HepG2 (cell line): ENCODE results near the gene UQCRC2. TPM values are rescaled to one million over a fixed set of nuclear protein-coding genes. Genes with fewer than 3 reads are reported as not detected.

Source experiments
- GATAD2A ChIP-seq: IDR thresholded peaks from 2 replicates; pipeline ENCODE4 v1.6.1; 2016
- HMGA1 ChIP-seq: sonication (generic); formaldehyde crosslinking; conservative IDR thresholded peaks from 2 replicates; pipeline ENCODE4 v1.4.0; 2020; ENCODE audit warnings: missing genetic modification reagents
- HNF4G ChIP-seq, 2 experiments: sonication (generic) in 1 of 2; formaldehyde crosslinking in 1 of 2; IDR thresholded peaks; 2 replicates each; pipeline versions ENCODE4 v1.4.0 to v1.6.1; 2011 to 2020; ENCODE audit warnings: borderline replicate concordance in 2 of 2, low read depth in 2 of 2, mild to moderate bottlenecking in 2 of 2, low read length in 1 of 2, missing genetic modification reagents in 1 of 2, moderate library complexity in 1 of 2
- NR2F6 ChIP-seq, 2 experiments: IDR thresholded peaks; 2 replicates each; pipeline ENCODE4 v1.6.1; 2016; ENCODE audit warnings: antibody characterized with exemption in 1 of 2, mild to moderate bottlenecking in 1 of 2
- PHF8 ChIP-seq: sonication (generic); formaldehyde crosslinking; IDR thresholded peaks from 2 replicates; pipeline ENCODE4 v1.5.0; 2020; ENCODE audit warnings: missing genetic modification reagents
- RFXANK ChIP-seq: IDR thresholded peaks from 2 replicates; pipeline ENCODE4 v1.6.1; 2016
- SRF ChIP-seq: IDR thresholded peaks from 2 replicates; pipeline ENCODE4 v1.6.1; 2011; ENCODE audit warnings: mild to moderate bottlenecking, low read depth, low read length, moderate library complexity
- SRY ChIP-seq: sonication (generic); formaldehyde crosslinking; IDR thresholded peaks from 2 replicates; pipeline ENCODE4 v1.8.0; 2022; ENCODE audit warnings: mild to moderate bottlenecking, missing genetic modification reagents
- SSRP1 ChIP-seq: IDR thresholded peaks from 2 replicates; pipeline ENCODE4 v1.6.1; 2016; ENCODE audit warnings: control low read depth
- TOE1 ChIP-seq: sonication (generic); formaldehyde crosslinking; IDR thresholded peaks from 2 replicates; pipeline ENCODE4 v1.4.0; 2020; ENCODE audit warnings: mild to moderate bottlenecking, missing genetic modification reagents
- TRIM24 ChIP-seq: sonication (generic); formaldehyde crosslinking; IDR thresholded peaks from 2 replicates; pipeline ENCODE4 v1.8.0; 2022; ENCODE audit warnings: mild to moderate bottlenecking, missing genetic modification reagents
- YEATS2 ChIP-seq: sonication (generic); formaldehyde crosslinking; IDR thresholded peaks from 2 replicates; pipeline ENCODE4 v1.4.0; 2020; ENCODE audit warnings: missing genetic modification reagents, borderline replicate concordance
- ZEB1 ChIP-seq: IDR thresholded peaks from 2 replicates; pipeline ENCODE4 v1.6.1; 2012; ENCODE audit warnings: mild to moderate bottlenecking, low read depth, inconsistent platforms; ENCODE audit not compliant: insufficient replicate concordance
- ZNF317 ChIP-seq: sonication (generic); formaldehyde crosslinking; IDR thresholded peaks from 2 replicates; pipeline ENCODE4 v1.5.0; 2020; ENCODE audit warnings: mild to moderate bottlenecking, missing genetic modification reagents
- ZNF331 ChIP-seq: sonication (generic); formaldehyde crosslinking; IDR thresholded peaks from 2 replicates; pipeline ENCODE4 v1.4.0; 2020; ENCODE audit warnings: missing genetic modification reagents
- ZNF432 ChIP-seq: sonication (generic); formaldehyde crosslinking; IDR thresholded peaks from 2 replicates; pipeline ENCODE4 v1.5.0; 2020; ENCODE audit warnings: missing genetic modification reagents, mild to moderate bottlenecking, borderline replicate concordance
- ZNF703 ChIP-seq: sonication (generic); formaldehyde crosslinking; IDR thresholded peaks from 2 replicates; pipeline ENCODE4 v1.5.1; 2020; ENCODE audit warnings: missing genetic modification reagents, mild to moderate bottlenecking, moderate library complexity, borderline replicate concordance
- ZNF776 ChIP-seq: sonication (generic); formaldehyde crosslinking; IDR thresholded peaks from 2 replicates; pipeline ENCODE4 v1.4.0; 2020; ENCODE audit warnings: mild to moderate bottlenecking, missing genetic modification reagents
- polyA plus RNA-seq, 8 experiments: library from polyadenylated mRNA; depleted of rRNA in 3 of 8; stranded (reverse) in 7 of 8; unstranded in 1 of 8; fragments of >200 nt; fragmentation: Illumina TruSeq in 4 of 8; extraction: Trizol in 4 of 8; gene quantifications; 2 replicates each; pipeline versions ENCODE4 v1.2.1 to v1.2.3, GENCODE V29; 2011 to 2016; ENCODE audit warnings: low read depth in 4 of 8, missing spikeins in 1 of 8, mixed read lengths in 1 of 8; ENCODE audit not compliant: insufficient read depth in 1 of 8
- total RNA-seq, 5 experiments: library from RNA; depleted of rRNA; stranded (reverse); fragments of >200 nt; fragmentation: Illumina TruSeq; extraction: Trizol; gene quantifications; 2 replicates each; pipeline ENCODE4 v1.2.3, GENCODE V29; 2016; ENCODE audit warnings: low read depth in 1 of 5
- TF ChIP-seq, protein P1 (sequence below): sonication (generic); formaldehyde crosslinking; conservative IDR thresholded peaks from 2 replicates; pipeline ENCODE4 v1.4.0; 2020; ENCODE audit warnings: missing genetic modification reagents
- TF ChIP-seq, protein P2 (sequence below): sonication (generic); formaldehyde crosslinking; conservative IDR thresholded peaks from 2 replicates; pipeline ENCODE4 v1.4.0; 2020; ENCODE audit warnings: missing genetic modification reagents
- TF ChIP-seq, protein P3 (sequence below): sonication (generic); formaldehyde crosslinking; IDR thresholded peaks from 2 replicates; pipeline ENCODE4 v1.5.0; 2020; ENCODE audit warnings: missing genetic modification reagents
- TF ChIP-seq, protein P4 (sequence below): sonication (generic); formaldehyde crosslinking; IDR thresholded peaks from 2 replicates; pipeline ENCODE4; 2020; ENCODE audit warnings: missing genetic modification reagents, mild to moderate bottlenecking, borderline replicate concordance

The UQCRC2 gene
- total and polyA plus RNA-seq, 2 of the 13 experiments (the other 11 are each of a cell fraction or from before 2014, with no cell fraction given), result 442 to 536 TPM

DNA sequence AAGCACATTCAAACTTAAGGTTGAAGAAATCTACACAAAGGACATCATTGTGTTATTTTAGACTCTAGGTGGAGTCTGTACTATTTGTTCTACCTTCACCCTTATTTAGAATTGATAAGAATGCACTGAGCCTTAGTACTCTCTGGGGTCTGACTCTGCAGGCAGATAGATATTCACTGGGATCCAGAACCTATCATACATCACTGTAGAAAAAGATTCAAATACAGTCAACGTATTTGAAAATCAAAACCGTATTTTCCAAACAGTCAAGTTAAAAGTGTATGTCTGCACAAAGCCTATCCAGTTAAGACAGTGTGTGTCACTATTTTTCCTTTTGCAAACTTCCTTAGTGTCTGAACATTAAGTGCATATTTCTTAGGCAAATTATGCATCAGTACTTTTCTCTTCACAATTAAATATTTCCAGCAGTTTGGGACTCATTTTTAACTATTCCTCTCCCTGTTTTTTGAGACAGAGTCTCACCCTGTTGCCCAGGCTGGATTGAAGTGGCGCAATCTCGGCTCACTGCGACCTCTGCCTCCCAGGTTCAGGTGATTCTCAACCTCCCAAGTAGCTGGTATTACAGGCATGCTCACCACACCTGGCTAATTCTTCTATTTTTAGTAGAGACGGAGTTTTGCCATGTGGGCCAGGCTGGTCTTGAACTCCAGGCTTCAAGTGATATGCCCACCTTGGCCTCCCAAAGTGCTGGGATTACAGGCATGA lies 77.1 kb downstream of the UQCRC2 start (continued):
- TF ChIP-seq, protein P1, sequence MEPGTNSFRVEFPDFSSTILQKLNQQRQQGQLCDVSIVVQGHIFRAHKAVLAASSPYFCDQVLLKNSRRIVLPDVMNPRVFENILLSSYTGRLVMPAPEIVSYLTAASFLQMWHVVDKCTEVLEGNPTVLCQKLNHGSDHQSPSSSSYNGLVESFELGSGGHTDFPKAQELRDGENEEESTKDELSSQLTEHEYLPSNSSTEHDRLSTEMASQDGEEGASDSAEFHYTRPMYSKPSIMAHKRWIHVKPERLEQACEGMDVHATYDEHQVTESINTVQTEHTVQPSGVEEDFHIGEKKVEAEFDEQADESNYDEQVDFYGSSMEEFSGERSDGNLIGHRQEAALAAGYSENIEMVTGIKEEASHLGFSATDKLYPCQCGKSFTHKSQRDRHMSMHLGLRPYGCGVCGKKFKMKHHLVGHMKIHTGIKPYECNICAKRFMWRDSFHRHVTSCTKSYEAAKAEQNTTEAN, result no peak
- 0 out of 2 replicates have a peak, but pooled peaks have one; percentile 15 for TF ChIP-seq PHF8 (CRISPR knock-in tag)
- peak; percentile 10; the same call in 1 of the 2 replicates for TF ChIP-seq GATAD2A (CRISPR knock-in tag)
- TF ChIP-seq ZNF432 (CRISPR knock-in tag), result no peak
- no peak for TF ChIP-seq SRY (CRISPR knock-in tag)
- no peak for TF ChIP-seq ZNF317 (CRISPR knock-in tag)
- peak; percentile 45; the same call in 1 of the 2 replicates for TF ChIP-seq HNF4G (IDR thresholded peaks at IDR 0.05; ENCODE audit: borderline replicate concordance, low read depth, low read length)
- no peak for TF ChIP-seq HNF4G (CRISPR knock-in tag; IDR thresholded peaks at IDR 0.05; ENCODE audit: borderline replicate concordance, low read depth)
- TF ChIP-seq, protein P2, sequence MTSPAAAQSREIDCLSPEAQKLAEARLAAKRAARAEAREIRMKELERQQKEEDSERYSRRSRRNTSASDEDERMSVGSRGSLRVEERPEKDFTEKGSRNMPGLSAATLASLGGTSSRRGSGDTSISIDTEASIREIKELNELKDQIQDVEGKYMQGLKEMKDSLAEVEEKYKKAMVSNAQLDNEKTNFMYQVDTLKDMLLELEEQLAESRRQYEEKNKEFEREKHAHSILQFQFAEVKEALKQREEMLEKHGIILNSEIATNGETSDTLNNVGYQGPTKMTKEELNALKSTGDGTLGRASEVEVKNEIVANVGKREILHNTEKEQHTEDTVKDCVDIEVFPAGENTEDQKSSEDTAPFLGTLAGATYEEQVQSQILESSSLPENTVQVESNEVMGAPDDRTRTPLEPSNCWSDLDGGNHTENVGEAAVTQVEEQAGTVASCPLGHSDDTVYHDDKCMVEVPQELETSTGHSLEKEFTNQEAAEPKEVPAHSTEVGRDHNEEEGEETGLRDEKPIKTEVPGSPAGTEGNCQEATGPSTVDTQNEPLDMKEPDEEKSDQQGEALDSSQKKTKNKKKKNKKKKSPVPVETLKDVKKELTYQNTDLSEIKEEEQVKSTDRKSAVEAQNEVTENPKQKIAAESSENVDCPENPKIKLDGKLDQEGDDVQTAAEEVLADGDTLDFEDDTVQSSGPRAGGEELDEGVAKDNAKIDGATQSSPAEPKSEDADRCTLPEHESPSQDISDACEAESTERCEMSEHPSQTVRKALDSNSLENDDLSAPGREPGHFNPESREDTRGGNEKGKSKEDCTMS, result no peak
- peak; percentile 58; the same call in 1 of the 2 replicates for TF ChIP-seq SRF
- no peak for TF ChIP-seq ZNF776 (CRISPR knock-in tag)
- TF ChIP-seq ZNF703 (CRISPR knock-in tag), result no peak
- TF ChIP-seq, protein P3, sequence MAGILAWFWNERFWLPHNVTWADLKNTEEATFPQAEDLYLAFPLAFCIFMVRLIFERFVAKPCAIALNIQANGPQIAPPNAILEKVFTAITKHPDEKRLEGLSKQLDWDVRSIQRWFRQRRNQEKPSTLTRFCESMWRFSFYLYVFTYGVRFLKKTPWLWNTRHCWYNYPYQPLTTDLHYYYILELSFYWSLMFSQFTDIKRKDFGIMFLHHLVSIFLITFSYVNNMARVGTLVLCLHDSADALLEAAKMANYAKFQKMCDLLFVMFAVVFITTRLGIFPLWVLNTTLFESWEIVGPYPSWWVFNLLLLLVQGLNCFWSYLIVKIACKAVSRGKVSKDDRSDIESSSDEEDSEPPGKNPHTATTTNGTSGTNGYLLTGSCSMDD, result no peak
- TF ChIP-seq ZEB1, result peak; percentile 58
- TF ChIP-seq, protein P4, sequence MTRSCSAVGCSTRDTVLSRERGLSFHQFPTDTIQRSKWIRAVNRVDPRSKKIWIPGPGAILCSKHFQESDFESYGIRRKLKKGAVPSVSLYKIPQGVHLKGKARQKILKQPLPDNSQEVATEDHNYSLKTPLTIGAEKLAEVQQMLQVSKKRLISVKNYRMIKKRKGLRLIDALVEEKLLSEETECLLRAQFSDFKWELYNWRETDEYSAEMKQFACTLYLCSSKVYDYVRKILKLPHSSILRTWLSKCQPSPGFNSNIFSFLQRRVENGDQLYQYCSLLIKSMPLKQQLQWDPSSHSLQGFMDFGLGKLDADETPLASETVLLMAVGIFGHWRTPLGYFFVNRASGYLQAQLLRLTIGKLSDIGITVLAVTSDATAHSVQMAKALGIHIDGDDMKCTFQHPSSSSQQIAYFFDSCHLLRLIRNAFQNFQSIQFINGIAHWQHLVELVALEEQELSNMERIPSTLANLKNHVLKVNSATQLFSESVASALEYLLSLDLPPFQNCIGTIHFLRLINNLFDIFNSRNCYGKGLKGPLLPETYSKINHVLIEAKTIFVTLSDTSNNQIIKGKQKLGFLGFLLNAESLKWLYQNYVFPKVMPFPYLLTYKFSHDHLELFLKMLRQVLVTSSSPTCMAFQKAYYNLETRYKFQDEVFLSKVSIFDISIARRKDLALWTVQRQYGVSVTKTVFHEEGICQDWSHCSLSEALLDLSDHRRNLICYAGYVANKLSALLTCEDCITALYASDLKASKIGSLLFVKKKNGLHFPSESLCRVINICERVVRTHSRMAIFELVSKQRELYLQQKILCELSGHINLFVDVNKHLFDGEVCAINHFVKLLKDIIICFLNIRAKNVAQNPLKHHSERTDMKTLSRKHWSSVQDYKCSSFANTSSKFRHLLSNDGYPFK, result no peak
- peak; percentile 12; the same call in 1 of the 2 replicates for TF ChIP-seq YEATS2 (CRISPR knock-in tag)
- TF ChIP-seq SSRP1, result 0 out of 2 replicates have a peak, but pooled peaks have one; percentile 74
- TF ChIP-seq TRIM24, result 0 out of 2 replicates have a peak, but pooled peaks have one; percentile 51
- TF ChIP-seq HMGA1 (CRISPR knock-in tag), result 0 out of 2 replicates have a peak, but pooled peaks have one; percentile 89
- TF ChIP-seq NR2F6 (IDR thresholded peaks at IDR 0.05), result peak; percentile 50; the same call in 1 of the 2 replicates
- peak; percentile 60 for TF ChIP-seq NR2F6 (CRISPR knock-in tag; IDR thresholded peaks at IDR 0.05)
- 0 out of 2 replicates have a peak, but pooled peaks have one; percentile 14 for TF ChIP-seq TOE1 (CRISPR knock-in tag)
- TF ChIP-seq RFXANK, result no peak
- TF ChIP-seq ZNF331 (CRISPR knock-in tag), result no peak; the same call in 1 of the 2 replicates
